IPS-15b (cell line): Measurements from ENCODE around the gene MGST1.
"Not testable (repeated sequence)": the region's sequence is repeated elsewhere in the genome, so short reads cannot be mapped to it uniquely, and the experiment has no call there.

Experiments
- H3K27me3 ChIP-seq: one replicate; pipeline ENCODE4 v1.6.1; 2013; ENCODE audit warnings: low read length; ENCODE audit not compliant: control insufficient read depth, insufficient read depth
- H3K36me3 ChIP-seq: one replicate; pipeline ENCODE4 v1.6.1; 2013; ENCODE audit warnings: low read length; ENCODE audit not compliant: control insufficient read depth, insufficient read depth
- H3K4me1 ChIP-seq: one replicate; pipeline ENCODE4 v1.6.1; 2013; ENCODE audit warnings: mild to moderate bottlenecking, low read length; ENCODE audit not compliant: control insufficient read depth, insufficient read depth
- H3K4me3 ChIP-seq: one replicate; pipeline ENCODE4 v1.5.1; 2013; ENCODE audit warnings: low read depth, low read length
- H3K9ac ChIP-seq: one replicate; pipeline ENCODE4 v1.6.1; 2013; ENCODE audit warnings: low read depth, mild to moderate bottlenecking, low read length
- H3K9me3 ChIP-seq: one replicate; pipeline ENCODE4 v1.6.1; 2013; ENCODE audit warnings: mild to moderate bottlenecking, low read length; ENCODE audit not compliant: control insufficient read depth, insufficient read depth

The MGST1 gene

DNA sequence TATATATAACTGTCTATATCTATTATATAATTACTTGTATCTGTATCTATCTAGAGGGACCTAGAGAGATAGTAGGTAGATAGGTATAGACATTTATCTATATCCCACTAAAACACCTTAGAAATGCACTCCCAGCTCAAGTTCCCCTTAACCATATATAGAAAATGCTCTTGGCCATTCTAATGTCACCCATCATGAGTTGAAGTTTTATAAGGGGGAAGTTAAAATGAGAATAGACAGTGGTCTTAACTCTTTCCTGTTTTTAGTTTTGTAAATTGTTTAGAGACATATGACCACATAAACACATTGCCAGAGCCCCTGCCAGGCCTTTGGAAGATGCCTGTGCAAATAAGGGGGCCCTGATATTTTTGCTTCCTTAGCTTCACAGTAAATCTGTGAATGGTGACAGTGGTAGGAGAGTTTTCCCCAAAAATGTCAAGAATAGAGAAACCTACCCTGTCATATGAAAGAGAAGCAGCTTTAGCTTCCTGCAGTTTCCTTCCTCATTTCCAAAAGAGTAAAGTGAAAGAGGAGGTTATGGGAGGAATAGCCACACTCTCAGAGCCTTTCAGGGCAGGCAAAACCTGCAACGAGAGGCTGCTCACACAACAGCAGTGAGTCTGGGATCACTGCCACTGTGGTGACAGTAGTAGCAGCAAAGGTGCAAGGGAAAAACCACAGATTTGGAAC lies 45.5 kb downstream of the MGST1 start:
- Histone ChIP-seq H3K9ac (no peak overlapping the region), H3K4me3 (no peak overlapping the region), H3K4me1 (no peaks in the 10 kb centered on the region), H3K9me3 (no peaks in the 10 kb centered on the region), H3K27me3 (no peaks in the 10 kb centered on the region), H3K36me3 (no peaks in the 10 kb centered on the region)

DNA sequence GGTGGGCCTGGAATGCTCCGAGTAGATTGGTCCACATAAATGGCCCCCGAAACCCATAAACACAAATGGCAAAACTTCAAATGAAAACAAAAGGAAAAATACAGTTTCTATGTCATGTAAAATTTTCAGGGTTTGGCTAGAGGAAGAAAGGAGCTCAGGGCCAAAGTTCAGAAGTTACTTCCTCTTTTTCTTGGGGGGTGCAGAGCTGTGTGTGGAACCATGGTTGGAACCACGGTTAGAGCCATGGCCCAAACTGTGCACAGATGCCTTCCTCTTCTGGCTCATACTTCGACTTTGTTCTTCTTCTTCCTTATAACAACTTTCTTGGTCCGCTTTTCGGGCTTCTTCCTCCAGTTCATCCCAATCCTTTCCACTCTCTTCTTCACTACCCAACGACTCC lies 51.7 kb downstream of the MGST1 start:
- H3K4me3 ChIP-seq, result no peak overlapping the region
- H3K36me3 ChIP-seq, result no peaks in the 10 kb centered on the region
- H3K27me3 ChIP-seq, result no peaks in the 10 kb centered on the region
- no peaks in the 10 kb centered on the region for H3K4me1 ChIP-seq
- no peaks in the 10 kb centered on the region for H3K9me3 ChIP-seq
- H3K9ac ChIP-seq, result no peak overlapping the region

DNA sequence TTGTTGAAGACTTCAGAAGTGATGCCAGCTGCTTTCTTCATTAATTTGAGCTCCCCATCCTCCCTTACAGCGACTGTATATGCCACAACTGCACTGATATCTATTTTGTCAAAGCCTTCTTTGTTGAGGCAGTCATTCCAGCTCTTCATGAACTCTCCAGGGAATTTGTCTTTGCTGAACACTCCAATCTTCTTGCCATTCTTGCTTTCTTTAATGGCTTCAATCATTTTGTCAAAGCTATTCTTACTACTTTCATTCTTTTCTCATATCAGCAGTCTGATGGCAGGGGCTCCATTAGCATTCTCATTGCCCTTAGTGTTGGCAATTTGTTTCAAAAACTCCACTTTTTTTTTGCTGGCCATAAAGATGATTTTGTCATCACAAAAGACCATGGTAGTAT lies 54.4 kb downstream of the MGST1 start:
- H3K4me3 ChIP-seq, H3K9ac ChIP-seq, H3K4me1 ChIP-seq, H3K27me3 ChIP-seq, H3K9me3 ChIP-seq, H3K36me3 ChIP-seq: not testable (repeated sequence)

DNA sequence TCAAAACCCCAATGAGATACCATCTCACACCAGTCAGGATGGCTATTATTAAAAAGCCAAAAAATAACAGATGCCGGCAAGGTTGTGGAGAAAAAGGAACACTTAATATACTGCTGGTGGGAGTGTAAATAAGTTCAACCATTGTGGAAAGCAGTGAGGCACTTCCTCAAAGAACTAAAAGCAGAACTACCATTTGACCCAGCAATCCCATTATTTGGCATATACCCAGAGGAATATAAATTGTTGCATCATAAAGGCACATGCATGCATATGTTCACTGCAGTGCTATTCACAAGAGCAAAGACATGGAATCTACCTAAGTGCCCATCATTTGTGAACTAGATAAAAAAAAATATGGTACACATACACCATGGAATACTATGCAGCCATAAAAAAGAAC lies 59.9 kb downstream of the MGST1 start:
- H3K27me3 ChIP-seq, result no peaks in the 10 kb centered on the region

More for the DNA sequence above, 59.9 kb downstream of the MGST1 start:
- no peak overlapping the region for H3K9ac ChIP-seq
- H3K4me3 ChIP-seq, result no peak overlapping the region
- no peaks in the 10 kb centered on the region for H3K9me3 ChIP-seq
- no peaks in the 10 kb centered on the region for H3K4me1 ChIP-seq
- no peaks in the 10 kb centered on the region for H3K36me3 ChIP-seq
